ENCODE results near the gene RNLS. TPM values are rescaled to one million over a fixed set of nuclear protein-coding genes. Genes with fewer than 3 reads are reported as not detected.

RNLS gene
- total RNA-seq, 4 donors from 2014 or later, result 7.8 to 37.2 (median 26.2) TPM

GRCh38 chr10:88243202-88243744 lies 339.8 kb downstream of the RNLS start:
- WGBS, 2 donors, result 38 to 43% methylated on average over 5 of the region's 5 CpGs
- H3K27ac ChIP-seq, result peak overlapping the region; percentile 40 to 88 (median 68)
- no peaks in the 10 kb centered on the region for H3K9me3 ChIP-seq
- DNase-seq (ENCODE audit: low spot score in 2 of 2), result no peak
- H3K27me3 ChIP-seq, result no peaks in the 10 kb centered on the region
- H3K4me3 ChIP-seq, result no peak overlapping the region
- H3K4me1 ChIP-seq, result peaks cover 0 to 64% (median 27%) of the 10 kb centered on the region in 4 donors
- H3K36me3 ChIP-seq, result no peaks in the 10 kb centered on the region
- TF ChIP-seq POLR2A (IDR thresholded peaks at IDR 0.05), result no peak
- no peak for TF ChIP-seq EP300 (IDR thresholded peaks at IDR 0.05)
- TF ChIP-seq CTCF (IDR thresholded peaks at IDR 0.05), result no peak

- TF ChIP-seq CTCF (IDR thresholded peaks at IDR 0.05) (no peak), POLR2A (IDR thresholded peaks at IDR 0.05) (no peak), EP300 (IDR thresholded peaks at IDR 0.05) (no peak)
- Histone ChIP-seq H3K27ac (peak overlapping the region in 1 of 4 donors; percentile 44), H3K9me3 (no peaks in the 10 kb centered on the region), H3K4me3 (no peak overlapping the region), H3K4me1 (peaks cover 0 to 71% (median 29%) of the 10 kb centered on the region in 4 donors), H3K27me3 (no peaks in the 10 kb centered on the region), H3K36me3 (no peaks in the 10 kb centered on the region)
- 90 to 92% methylated on average over 1 of the region's 1 CpG for WGBS, 2 donors
- no peak for DNase-seq (ENCODE audit: low spot score in 2 of 2)
These were observed 341.6 kb downstream of the RNLS start for GRCh38 chr10:88241501-88241900.

- WGBS, 2 donors, result 88 to 98% methylated on average over 2 of the region's 2 CpGs
- Histone ChIP-seq H3K9me3 (no peaks in the 10 kb centered on the region), H3K4me1 (peaks cover 0 to 67% (median 21%) of the 10 kb centered on the region in 4 donors), H3K4me3 (no peak overlapping the region), H3K36me3 (no peaks in the 10 kb centered on the region), H3K27me3 (no peaks in the 10 kb centered on the region), H3K27ac (peak overlapping the region in 2 of 4 donors; percentile 15 to 75)
- DNase-seq (ENCODE audit: low spot score in 2 of 2), result no peak
- TF ChIP-seq EP300 (IDR thresholded peaks at IDR 0.05) (no peak), CTCF (IDR thresholded peaks at IDR 0.05) (no peak), POLR2A (IDR thresholded peaks at IDR 0.05) (no peak)
These were observed 343.9 kb downstream of the RNLS start for GRCh38 chr10:88239212-88239611.

GRCh38 chr10:88238615-88238914 lies 344.6 kb downstream of the RNLS start:
- Histone ChIP-seq H3K4me3 (no peak overlapping the region), H3K9me3 (no peaks in the 10 kb centered on the region), H3K36me3 (no peaks in the 10 kb centered on the region), H3K27ac (peak overlapping the region in 3 of 4 donors; percentile 15 to 75 (median 56)), H3K4me1 (peaks cover 0 to 67% (median 16%) of the 10 kb centered on the region in 4 donors), H3K27me3 (no peaks in the 10 kb centered on the region)
- DNase-seq (ENCODE audit: low spot score in 2 of 2), result no peak
- TF ChIP-seq POLR2A (IDR thresholded peaks at IDR 0.05) (no peak), EP300 (IDR thresholded peaks at IDR 0.05) (no peak), CTCF (IDR thresholded peaks at IDR 0.05) (no peak)
- 33 to 38% methylated on average over 2 of the region's 2 CpGs for WGBS, 2 donors

GRCh38 chr10:88237896-88238614 lies 345.1 kb downstream of the RNLS start:
- Histone ChIP-seq H3K4me1 (peaks cover 0 to 67% (median 15%) of the 10 kb centered on the region in 4 donors), H3K36me3 (no peaks in the 10 kb centered on the region)
- WGBS, 2 donors, result 20 to 31% methylated on average over 2 of the region's 2 CpGs

More at GRCh38 chr10:88237896-88238614, 345.1 kb downstream of the RNLS start:
- peak overlapping the region in 2 of 4 donors; percentile 56 to 75 for H3K27ac ChIP-seq
- TF ChIP-seq EP300 (IDR thresholded peaks at IDR 0.05) (no peak), CTCF (IDR thresholded peaks at IDR 0.05) (no peak), POLR2A (IDR thresholded peaks at IDR 0.05) (no peak)
- no peak for DNase-seq (ENCODE audit: low spot score in 2 of 2)
- H3K9me3 ChIP-seq, result no peaks in the 10 kb centered on the region
- H3K4me3 ChIP-seq, result no peak overlapping the region
- H3K27me3 ChIP-seq, result no peaks in the 10 kb centered on the region

Measured in tibial nerve (tissue), 4 donors.